HG03025 (cell line): ENCODE results near the gene SZT2.

ENCODE experiments used
- ATAC-seq: cut with Tn5 transposase; IDR thresholded peaks from one replicate; pipeline ENCODE4 v1.9.1; 2021; ENCODE audit warnings: mild to moderate bottlenecking, moderate library complexity; ENCODE audit not compliant: unreplicated experiment, low FRiP score

Gene SZT2

DNA sequence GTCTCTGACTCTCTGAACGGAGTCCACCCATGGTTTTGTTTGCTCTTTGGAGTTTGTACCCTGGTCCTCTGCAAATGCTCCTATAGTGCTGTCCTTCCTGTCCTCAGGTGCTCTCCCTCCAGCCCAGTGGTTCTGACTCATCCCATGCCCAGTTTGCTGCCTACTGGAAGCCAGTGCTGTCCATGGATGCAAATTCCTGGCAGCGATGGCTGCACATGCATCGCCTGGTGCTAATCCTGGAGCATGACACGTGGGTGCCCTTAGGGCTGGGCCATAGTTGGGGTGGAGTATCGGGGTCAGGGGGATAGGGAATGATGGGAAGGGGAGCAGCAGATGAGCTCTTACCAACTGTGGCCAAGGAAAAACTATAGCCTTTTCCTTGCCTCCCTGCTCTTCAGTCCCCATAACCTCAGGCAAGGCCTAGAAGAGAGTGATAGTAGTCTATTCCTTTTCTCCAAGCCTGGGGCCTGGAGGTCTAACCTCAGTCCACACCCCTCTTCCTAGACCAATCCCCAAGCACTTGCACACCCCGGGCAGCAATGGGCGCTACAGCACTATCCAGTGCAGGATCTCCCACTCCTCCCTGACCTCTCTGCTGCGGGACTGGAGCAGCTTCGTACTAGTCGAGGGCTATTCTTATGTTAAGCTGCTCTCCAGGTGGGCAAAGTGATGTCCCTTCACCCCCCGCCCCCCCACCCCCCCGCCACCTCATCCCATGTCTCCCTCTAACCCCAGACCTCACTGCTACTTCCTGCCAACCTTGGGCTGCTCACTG, 32.5 kb downstream of the SZT2 start:
- ATAC-seq: no peak

DNA sequence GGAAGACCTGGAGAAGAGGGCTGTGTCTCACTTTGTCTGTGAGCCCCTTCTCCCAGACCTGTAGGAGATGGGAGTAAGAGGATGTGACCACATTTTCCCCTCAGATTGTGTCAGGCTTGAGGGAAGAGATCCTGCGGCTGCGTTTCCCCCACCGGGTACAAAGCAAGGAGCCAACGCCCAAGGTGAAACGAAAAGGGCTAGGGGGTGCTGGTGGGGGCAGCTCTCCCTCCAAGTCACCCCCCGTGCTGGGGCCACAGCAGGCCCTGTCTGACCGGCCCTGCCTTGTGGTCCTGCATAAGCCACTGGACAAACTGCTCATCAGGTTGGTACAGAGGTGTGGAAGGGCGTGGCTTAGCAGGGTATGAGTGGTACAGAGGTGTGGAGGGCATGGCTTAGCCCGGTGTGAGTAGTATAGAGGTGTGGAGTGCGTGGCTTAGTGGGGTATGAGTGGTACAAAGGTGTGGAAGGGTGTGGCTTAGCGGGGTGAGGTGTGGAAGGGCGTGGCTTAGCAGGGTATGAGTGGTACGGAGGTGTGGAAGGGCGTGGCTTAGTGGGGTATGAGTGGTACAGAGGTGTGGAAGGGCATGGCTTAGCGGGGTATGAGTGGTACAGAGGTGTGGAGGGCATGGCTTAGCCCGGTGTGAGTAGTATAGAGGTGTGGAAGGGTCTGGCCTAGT, 33.4 kb downstream of the SZT2 start:
- no peak for ATAC-seq

DNA sequence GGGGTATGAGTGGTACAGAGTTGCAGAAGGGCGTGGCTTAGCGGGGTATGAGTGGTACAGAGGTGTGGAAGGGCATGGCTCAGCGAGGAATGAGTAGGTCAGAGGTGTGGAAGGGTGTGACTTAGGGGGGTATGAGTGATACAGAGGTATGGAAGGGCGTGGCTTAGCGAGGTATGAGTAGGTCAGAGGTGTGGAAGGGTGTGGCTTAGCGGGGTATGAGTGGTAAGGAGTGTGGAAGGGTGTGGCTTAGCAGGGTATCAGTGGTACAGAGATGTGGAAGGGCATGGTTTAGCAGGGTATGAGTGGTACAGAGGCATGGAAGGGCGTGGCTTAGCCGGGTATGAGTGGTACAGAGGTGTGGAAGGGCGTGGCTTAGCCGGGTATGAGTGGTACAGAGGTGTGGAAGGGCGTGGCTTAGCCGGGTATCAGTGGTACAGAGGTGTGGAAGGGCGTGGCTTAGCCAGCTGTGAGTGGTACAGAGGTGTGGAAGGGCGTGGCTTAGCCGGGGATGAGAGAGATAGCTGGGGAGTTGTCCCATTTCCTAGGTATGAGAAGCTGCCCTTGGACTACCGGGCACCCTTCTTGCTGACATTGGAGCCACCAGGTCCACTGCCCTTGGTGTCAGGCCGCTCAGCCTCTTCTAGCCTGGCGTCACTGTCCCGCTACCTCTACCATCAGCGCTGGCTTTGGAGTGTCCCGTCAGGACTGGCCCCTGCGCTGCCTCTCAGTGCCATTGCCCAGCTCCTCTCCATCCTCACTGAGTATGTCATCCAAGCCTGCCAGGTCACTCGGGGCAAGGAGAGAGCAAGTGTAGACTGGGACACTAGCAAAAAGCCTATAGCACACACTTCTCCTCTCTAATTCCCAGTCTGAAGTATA, 34.2 kb downstream of the SZT2 start:
- no peak for ATAC-seq

DNA sequence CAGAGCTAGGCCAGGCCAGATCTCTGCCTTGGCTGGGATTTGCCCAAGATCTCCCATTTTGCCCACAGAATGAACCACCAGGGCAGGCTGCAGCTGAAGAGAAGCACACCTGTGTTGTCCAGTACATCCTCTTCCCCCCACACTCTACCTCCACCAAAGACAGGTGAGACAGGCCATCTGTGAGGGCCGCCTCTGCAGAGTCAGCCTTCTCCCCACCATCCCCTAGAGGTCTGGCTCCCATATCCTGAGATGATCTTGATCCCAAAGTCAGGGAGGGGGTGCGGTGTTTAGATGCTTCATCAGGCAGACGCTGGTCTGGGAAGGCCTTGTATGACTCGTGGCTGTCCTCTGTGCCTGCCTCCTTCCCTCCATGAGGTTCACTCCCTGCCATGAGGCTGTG, 35.3 kb downstream of the SZT2 start:
- no peak for ATAC-seq

DNA sequence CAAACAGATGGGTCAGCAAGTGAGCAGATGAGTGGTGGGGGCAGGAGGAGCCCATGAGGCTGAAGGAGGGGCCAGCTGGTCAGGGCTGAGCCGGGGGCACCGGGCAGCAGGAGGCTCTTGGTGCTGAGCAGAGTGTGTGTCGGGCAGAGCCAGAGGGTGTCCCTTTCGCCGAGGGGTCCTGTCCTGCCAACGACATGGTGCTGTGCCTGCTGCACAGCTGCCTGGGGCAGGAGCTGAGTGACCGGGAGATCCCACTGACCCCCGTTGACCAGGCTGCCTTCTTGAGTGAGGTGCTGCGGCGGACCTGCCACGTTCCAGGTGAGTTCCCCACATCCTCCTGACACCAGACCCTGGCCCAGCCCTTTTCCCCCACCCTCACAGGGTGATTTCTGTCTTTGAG, 36.5 kb downstream of the SZT2 start:
- ATAC-seq: no peak

DNA sequence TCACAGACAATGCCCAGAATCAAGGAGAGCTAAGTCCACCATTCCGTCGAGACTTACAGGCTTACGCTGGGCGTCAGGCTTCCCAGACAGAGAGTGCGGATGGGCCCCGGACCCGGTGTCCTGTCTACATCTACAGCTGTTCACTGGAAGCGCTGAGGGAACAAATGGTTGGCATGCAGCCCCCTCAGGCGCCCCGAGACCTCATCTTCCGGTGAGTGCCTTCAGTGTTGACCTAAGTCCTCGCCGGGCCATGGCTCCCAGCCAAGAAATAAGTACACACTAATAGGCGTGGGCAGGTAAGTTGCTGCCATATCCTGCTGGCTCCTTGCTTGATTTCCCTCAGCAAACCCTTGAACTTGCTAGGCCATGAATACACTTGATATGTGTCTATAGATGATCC, 37.8 kb downstream of the SZT2 start:
- no peak for ATAC-seq

DNA sequence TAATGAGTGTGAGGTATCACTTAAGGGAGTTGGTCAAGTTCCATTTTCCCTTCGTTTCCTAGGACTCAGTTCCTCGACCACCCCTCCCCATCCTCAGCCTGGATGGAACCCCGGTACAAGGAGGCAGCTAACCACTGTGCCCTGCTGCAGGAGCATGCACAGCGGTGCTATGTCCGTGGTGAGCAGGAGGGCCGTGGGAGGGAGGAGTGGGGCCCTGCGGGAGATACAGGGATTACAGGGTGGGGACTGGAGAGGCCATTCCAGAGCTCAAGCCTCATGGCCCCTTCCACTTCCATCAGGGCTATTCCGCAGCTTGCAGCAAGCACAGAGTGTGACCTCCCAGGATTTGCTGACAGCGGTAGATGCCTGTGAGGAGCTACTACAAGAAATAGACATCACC, 38.2 kb downstream of the SZT2 start:
- ATAC-seq: no peak

DNA sequence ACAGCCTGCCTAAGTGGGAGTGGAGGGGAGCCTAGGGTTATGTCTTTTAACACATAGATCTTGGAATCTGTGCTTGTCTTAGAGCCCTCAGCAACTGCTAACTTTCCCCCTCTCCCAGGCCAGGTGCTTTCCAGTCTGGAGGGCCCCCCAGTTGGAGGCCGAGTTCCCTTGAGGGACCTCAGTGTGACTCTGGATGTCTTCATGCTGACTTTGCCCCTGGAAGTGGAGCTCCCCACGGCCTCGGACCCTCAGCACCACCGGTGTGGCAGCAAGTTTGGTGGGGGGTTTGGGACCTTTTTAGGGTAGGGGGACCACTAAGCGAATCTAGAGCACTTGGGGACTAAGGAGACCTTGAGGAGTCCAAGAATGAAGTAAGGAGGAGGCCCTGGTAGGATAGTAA, 41.1 kb downstream of the SZT2 start:
- ATAC-seq: no peak

DNA sequence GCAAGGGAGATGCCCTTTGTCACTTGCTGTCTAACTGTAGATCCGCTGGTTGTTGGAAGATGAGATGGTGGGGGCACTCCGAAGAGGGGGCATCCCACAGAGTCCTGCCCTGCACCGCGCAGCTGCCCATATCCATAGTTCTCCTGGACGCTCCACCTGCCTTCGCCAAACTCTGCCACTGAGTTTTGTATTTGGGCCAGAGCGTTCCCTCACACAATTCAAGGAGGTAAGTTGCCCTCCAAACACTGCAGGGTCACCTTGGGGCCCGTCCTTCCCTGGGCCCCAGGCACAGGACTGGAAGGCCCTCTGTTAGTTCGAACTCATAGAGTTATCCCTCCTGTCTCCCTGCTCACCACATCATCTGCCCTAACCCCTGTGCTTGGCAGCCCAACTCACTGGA, 42.0 kb downstream of the SZT2 start:
- ATAC-seq: no peak

DNA sequence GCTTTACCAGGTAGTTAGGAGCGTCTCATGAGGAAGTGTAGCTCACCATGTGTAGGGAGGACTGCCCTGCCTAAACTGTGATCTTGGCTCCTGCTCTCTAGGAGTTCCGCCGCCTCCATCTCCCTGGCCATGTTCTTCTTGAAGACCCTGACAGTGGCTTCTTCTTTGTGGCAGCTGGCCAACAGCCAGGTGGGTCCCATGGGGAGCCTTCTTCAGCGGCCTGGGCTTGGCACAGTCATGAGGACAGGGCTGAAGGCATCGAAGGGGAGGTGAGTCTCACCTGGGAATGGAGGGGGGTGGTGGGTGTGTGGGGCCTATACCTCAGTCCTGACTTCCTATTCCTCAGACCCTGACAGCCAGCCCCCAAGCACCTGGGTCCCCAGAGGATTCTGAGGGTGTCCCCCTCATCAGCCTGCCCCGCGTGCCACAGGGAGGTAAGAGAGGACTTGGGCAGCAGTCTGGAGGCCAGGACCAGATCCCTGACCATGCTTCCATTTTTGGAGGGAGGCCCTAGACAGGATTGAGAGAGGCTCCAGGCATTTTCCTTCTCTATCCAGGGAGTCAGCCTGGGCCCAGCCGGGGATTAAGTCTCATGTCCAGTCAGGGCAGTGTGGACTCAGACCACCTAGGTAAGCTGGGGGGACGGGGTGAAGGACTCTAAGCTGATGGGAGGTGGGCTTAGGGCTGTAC, 42.6 kb downstream of the SZT2 start:
- ATAC-seq: no peak

DNA sequence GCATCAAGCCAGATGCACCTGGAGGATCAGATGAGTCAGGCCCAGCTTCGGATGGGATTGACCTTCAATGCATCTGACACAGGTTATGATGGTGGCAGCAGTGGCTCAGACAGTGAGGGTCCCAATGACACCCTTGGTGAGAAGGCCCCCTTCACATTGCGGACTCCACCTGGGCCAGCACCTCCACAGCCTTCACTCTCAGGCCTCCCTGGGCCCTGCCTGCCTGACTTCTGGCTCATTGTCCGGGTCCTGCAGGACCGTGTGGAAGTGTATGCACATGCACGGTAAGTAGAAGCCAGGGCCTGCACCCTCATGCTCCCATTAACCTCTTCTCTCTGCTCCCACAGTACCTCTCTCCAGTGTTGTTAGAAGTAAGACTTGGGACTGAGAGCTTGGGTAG, 43.2 kb downstream of the SZT2 start:
- ATAC-seq: no peak

DNA sequence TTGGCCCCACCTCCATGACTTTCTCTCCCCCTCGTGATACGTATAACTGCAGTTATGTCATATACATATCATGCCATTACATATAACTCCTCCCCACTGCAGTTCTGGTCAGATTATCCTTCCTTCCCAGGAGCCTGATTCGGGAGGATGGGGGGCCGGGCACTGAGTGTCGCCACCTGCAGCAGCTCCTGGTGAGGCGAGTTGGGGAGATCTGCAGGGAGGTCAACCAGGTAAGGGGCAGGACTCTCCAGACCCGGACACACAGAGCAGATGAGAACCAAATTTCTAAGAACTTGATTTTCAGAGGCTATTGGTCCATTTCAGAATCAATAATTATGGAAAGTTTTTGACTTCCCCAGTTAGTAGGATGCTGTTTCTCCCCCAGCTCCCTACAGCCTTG, 44.6 kb downstream of the SZT2 start:
- ATAC-seq: no peak

DNA sequence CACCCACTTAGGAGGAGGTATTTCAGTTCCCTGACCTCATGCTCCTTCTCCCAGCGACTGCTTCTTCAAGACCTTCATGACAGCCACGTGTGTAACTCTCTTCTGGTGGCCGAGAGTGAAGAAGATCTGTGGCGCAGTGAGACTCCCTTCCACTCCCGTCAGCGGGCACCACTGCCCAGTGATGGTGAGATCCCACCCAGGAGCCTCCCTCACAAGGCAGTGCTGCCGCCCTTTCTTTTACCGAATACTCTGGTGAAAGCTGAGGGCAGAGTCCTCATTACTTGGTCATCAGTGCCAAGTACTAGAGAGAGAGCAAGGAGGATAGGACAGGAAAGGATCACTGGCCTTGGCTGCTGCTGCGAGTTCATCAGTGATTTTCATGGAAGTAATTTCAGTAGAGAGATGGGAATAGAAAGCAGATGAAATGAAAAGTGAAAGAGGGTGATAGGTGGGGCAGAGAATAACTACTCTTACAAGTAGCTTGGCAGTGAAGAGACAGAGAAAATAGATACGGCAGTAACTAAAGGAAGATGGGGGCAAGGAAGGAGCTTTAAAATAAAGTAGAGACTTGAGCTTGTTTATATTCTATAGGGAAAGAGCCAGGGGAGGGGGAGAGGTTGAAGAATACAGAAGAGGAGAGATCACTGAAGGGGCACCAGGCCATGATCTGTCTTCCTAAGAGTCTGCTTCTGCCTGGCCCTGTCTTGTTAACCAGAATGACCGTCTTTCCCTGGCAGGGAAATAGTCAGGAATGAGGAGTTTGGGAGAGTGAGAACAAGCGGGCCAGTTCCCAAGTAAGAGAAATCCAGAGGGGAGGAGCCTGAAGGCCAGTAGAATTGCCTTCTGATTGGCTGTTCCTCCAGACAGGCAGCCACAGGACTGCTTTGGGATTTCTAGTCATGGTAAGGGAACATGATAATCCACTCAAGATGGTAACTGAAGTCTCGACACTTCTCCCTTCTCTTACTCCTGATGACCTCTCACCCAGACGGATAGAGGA, 45.7 kb downstream of the SZT2 start:
- ATAC-seq: no peak

DNA sequence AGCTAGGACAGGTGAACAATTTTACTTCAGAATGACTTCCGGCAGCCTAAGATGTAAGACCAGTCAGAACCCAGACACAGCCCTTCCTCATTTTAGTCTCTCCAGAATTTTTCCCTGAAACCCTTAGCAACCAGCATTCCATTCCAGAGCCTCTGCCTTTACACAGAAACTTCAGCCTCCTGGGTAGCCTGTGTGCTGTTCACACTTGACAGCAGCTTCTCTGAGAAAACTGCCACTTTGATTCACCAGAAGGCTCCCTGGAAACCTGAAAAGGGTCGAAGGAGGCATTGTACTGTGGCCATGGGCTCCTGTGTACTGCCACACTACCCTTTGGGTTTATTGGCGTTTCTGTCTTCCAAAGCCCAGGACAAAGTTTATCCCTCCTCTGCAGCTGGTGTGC, 46.7 kb downstream of the SZT2 start:
- ATAC-seq: no peak

DNA sequence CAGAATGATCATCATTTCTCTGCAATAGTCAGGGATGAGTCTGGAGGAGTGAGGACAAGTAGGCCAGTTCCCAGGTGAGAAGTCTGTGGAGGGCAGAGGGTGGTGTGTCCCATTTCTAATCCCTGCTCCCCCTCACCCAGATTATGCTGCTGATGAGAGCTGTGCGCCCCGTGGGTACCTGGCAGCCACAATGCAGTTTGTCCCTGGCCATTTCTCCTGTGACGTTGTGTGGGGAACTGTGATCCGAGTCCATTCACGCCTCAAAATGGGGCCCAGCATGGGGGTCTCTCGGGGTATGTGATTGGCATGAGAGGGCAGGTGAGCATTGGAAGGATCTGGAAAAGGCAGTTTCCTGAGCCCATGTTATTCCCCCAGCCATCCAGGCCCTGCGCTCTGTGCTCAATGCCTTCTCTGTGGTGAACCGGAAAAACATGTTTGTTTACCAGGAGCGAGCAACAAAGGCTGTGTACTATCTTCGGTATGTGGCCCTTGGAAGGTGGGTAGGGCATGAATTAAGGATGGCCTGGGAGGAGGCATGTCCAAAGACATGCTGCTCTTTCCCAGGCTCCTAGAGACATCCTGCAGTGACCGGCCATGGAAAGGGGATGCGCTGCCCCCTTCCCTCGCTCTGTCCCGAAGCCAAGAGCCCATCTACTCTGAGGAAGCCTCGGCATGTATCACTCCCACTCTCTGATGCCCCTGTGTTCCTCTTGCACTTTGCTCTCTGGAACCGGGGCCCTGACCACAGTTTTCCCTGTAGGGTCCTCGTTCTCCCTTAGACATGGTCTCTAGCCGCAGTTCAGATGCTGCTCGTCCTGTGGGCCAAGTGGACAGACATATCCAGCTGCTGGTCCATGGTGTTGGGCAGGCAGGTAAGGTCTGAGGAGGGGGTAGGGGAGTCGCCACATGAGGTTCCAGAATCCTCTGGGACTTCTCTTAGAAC, 47.6 kb downstream of the SZT2 start:
- no peak for ATAC-seq

DNA sequence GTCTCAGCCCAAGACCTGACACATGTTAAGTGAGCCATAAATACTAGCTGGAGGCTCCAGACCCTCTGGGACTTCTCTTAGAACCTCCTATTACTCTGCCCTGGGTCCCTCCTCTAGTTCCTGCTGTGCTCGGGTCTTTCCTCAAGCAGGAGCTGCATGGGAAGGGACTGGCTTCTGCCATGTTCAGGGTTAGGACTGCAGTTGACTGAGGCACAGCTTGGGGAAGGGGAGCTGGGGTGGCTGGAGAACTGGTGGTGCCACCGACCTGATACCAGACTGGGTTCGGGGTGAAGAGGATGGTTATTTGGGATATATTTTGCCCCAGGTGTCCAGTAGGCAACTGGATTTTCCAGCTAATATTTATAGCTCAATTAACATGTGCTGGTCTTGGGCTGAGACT, 48.3 kb downstream of the SZT2 start:
- ATAC-seq: no peak

DNA sequence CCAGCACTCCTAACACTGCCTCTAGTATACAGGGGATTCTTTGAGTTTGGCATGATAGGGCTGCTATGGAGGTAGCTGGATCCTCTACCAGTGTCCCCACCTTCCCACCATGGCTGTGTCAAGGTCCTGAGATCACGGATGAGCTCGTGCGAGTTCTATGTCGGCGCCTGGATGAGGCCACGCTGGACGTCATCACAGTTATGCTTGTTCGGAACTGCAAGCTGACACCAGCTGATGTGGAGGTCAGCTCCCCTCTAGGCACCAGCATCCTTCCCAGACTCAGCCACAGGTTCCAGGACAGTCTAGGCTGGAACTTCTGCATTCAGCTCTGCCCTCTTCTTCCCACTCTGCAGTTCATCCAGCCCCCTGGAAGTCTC, 48.9 kb downstream of the SZT2 start:
- no peak for ATAC-seq

DNA sequence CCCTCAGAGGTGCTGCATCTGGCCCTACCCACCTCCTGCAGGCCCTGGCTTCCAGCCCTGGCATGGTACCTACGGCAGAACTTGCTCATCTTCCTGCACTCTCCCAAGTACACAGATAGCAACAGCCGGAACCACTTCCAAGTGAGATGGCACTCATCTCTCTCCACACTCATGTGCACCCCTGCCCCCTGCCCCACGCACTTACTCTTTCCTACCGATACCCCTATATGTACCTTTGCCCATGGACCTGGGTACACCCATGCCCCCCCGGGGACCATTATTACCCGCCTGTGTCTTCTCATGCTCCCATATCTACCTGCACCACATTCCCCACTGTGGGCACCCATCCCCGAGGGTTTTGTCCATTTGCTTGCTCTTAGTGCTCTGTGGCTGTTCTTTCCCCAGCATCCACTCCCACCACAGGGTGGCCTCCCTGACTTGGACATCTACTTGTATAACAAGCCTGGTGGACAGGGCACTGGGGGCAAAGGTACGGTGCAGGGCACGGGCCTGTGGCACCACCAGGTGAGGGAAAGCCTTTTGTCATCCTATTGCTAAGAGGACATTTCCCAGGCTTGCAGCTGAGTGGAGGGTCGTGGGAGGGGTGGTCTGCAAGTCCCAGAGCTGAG, 49.4 kb downstream of the SZT2 start:
- ATAC-seq: no peak
